Femur (tissue), 1 donor: ENCODE data around the gene RAD18.

Experiments
- DNase-seq: peaks from one replicate; pipeline ENCODE4 v3.0.0-alpha.2; 2017

Gene RAD18

DNA sequence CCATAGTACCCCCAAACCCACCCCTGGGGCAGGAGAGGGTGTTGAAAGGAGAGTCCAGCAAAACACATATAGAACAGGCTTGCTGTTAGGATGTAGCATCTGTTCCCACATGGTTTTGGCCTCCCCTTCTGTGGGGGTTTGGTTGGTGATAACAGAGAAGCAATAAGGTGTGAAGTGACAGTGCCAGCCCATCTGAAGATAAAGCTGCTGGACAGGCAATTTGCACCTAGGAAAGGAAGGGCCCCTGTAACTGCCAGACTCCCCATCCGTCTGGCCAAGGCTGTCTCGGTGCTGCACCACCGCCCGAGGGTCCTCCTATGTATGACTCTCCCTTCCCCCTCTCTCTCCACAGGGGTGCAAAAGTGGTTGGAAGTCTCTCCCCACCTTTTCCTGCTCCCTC is 99.4 kb downstream of the RAD18 start:
- DNase-seq = no peak

DNA sequence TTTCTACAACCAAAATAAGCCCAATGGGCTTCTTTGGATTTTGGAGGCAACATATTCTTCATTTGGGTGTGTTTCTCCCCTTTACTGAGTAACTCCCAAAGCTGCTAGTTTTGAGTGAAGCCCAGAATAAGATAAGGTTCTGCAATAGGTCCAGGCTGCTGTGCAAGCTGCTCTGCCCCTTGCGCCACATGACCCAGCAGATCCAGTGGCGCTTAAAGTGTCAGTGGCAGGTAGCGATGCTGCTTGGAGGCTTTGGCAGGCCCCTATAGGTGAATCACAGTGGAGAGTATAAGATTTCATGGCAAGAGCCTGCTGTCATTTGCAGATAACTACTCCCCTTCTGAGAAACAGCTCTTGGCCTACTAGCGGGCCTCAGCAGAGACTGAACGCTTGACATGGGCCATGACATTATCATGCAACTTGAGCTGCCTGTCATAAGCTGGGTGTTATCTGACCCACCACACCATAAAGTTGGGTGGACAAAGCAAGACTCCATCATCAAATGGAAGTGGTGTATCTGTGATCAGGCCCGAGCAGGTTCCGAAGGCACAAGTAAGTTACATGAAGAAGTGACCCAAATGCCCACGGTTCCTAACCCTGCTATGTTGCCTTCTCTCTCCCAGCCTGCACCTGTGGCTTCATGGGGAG is 105.4 kb downstream of the RAD18 start:
- no peak for DNase-seq

DNA sequence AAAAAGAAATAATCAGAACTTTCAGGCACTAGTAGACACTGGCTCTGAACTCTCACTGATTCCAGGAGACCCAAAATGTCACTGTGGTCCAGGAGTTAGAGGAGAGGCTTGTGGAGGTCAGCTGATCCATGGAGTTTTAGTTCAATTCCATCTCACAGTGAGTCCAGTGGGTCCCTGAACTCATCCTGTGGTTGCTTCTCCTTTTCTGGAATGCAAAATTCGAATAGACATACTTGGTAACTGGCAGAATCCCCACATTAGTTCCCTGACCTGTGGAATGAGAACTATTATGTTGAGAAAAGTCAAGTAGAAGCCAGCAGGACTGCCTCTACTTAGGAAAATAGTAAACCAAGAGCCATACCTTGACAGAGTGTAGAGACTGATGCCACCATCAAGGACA is 106.6 kb downstream of the RAD18 start:
- DNase-seq = no peak

DNA sequence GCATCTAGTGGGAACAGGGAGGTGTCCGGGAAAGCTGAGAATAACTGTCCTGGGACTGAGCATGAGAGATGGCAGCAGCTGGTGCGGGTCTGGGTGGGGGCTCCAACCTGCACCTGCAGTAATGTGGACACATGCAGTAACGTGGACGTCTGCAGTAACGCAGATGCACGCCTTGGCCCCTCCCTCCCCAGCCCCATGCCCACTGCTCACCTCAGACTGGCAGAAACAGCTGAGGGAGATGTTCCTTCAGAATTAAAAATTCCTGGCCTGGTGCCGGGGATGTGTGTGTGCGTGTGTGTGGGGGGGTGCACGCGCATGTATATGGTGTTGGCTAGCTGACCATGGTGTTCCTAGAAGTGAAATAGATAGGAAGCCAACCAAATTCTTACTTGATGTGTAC is 107.2 kb downstream of the RAD18 start:
- peak; percentile 79 for DNase-seq

DNA sequence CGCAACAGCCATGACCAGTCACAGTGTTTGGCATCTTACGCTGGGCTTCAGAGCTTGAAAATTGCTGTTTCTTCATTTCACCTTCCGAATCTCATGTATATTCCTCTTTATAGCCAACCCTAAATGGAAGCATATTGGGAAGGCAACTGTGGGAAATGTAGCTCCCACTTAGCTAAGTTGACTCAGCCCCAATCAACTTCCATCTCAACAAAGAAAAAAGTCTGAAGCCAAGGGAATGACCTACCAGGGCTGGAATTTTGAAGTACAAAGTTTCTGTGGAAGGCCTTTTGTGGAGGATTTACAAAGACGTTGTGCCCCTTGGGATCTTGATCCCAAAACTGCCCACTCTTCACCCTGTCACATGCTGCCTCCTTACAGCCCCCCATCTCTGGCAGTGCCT is 108.6 kb downstream of the RAD18 start:
- no peak for DNase-seq

DNA sequence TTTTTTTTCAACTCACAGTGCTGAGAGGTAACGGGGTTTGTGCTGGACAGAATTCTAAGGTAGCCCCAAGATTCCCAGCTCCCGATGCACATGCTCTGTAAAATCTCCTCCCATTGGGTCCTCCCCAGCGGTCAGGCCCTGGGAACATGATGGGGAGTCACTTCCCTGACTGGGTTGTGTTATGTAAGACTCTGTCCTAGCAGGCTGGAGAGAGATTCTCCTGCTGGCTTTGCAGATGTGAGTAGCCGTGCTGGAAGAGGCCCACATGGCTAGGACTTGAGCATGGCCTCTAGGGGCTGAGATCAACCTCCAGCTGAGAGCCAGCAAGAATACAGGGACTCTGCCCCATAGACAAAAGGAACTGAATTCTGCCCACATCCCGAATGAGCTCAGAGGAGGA is 110.2 kb downstream of the RAD18 start:
- DNase-seq = no peak

DNA sequence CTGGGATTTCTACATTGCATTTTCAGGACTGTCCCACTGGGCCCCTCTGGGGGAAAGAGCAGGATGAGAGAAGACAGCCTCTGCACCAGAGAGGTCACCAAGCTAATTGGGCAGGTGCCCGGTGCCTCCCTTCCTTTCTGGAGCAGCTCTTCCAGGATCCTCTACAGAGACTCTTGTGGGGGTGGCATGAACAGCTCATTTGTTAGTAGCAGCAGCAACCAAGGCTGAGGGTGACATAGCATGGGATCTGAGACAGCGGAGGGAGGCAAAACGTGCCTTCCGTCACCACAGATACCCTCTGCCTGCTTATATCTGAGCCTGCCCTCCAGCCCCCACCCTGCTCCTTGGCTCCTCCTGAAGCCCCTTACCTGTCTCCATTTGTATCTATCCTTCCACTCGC is 110.8 kb downstream of the RAD18 start:
- DNase-seq = no peak

DNA sequence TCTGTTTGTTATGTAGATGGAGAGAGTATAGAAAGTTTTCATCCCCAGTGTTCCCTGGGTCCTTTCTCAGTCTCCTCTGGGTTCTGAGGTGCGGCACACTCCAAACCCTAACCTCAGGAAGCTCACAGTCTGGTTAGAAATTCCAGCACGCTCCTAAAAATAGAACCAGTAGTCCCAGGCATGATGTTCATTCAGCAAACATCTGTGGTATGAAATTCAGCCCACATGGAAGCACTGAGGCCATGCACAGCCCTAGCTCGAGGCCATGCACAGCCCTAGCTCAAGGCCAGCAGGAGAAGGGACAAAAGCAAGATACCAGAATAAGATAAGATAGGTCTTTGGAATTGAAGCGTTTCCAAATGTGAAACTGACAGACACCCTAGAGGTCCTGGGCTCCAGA is 111.6 kb downstream of the RAD18 start:
- no peak for DNase-seq

DNA sequence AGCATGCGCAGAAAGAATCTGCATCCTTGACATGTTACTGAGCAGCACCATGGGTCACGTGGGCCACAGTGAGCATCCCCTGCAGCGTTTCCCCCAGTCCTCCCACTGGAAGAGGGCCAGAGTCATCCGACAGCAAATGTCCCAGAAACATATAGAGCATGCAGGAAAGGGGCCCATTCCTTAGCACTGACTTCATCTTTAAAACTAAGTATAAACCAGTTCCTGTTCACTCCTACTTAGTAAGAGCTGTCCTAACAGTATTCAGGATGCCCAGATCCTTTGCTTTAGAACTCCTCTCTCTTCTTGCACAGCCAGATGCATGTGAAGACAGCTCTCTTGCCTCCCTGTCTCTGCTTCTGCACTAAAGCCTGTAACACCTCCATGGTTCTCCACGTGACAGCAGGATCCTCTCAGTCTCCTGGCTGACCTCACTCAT is 114.6 kb downstream of the RAD18 start:
- DNase-seq = no peak

DNA sequence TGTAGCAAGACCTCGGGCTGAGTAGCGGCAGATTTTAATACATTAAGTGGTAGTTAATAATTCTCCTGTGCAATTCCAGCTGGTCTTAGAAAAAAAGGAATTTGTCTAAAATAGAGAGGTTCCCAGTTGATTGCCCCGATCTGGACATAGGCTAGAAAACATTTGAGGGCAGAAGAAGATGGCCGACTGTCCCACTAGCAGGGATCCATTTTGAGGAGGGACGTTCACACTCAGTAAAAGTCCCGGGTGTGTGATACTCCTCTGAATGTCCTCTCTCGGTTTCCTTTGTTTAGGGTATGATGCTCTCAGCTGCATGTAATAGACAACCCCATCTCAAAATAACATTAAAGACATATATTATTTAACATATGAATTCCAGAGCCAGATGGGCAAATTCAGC is 116.0 kb downstream of the RAD18 start:
- DNase-seq = no peak

DNA sequence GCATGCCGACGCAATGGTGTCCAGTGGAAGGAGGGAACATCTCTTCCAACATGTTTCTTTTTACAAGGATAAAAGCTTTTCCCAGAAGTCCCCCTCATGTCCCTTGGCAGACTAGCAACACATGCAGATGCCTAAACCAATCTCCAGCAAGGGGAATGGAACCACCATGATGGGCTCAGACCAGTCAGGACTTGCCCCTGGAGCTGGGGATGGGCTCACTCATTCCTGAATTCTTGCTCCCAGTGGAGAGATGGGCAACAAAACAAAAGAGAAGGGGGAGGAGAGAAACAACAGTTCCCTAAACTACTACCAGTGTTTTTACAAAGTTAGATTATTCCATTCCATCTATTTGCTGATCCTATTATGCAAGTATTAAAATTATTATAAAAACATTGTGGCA is 117.1 kb downstream of the RAD18 start:
- no peak for DNase-seq

DNA sequence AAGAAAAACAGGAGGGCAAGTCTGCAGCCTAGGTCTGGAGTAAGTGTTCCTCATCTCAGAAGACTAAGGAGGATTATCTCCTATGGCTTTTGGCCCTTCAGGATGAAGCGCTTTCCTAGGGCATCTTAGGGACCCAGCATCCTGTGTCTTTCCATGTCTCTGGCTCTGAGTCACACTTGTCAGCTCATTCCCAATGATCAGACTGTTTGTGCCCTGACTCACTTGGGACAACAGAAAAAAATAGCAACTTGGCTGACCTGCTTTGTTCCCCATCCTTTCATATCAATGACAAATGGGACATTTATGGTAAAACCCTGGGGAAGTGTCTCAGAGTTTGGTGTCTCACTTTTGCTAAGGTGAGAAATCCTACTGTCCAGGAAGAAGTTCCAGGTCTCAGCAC is 117.6 kb downstream of the RAD18 start:
- DNase-seq = no peak

DNA sequence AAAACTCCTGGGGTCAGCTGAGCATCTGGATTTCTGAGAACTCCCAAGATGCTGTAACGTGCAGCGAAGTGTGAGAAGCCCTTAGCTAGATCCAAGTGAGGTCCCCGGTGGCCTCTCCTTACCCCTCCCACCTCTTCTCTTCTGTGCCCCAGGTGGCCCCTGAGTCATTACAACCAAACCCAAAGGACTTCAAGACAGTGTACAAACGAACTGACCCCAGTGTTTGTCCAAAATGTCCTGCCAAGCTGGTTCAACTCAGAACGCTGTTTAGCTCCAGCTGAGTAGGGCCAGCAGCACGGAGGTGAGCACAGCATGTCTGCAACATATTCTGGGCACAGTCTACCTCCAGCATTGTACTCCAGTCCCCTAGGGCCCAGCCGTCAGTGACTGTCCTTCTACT is 119.9 kb downstream of the RAD18 start:
- no peak for DNase-seq

DNA sequence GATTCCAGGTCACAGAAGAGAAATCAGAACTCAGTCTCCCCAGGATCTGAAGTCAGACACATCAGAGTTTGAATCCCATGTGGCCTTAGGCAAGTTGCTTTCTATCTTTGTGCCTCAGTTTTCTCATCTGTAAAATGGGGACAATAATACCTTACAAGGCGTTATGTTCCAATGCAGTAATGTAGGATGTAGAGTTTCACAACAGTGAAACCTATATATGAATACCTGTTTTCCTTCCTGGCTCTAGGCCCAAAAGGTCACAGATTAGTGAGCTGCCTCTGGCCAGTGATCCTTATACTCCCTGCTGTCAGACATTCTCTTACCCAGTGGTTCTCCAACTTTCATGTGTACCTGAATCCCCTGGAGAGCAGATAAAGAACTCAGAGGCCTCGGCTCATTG is 121.0 kb downstream of the RAD18 start:
- DNase-seq = no peak

DNA sequence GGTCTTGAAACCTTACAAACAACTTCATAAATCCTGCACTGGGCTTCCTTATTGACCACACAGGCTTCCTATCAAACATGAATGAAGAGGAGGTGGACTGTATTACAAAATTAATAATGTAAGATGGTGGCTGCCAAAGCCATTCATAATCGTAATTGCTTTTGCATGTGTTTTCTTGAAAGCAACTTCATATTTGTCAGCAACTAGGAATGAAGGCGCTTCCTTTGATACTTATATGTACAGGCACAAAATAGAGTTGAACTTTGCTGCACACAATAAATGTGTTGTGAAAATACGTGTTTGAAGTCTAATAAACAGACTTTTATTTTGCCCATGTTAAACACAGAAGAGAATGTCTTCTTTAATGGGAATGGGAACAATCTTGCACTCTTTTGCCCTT is 121.8 kb downstream of the RAD18 start:
- DNase-seq = no peak

DNA sequence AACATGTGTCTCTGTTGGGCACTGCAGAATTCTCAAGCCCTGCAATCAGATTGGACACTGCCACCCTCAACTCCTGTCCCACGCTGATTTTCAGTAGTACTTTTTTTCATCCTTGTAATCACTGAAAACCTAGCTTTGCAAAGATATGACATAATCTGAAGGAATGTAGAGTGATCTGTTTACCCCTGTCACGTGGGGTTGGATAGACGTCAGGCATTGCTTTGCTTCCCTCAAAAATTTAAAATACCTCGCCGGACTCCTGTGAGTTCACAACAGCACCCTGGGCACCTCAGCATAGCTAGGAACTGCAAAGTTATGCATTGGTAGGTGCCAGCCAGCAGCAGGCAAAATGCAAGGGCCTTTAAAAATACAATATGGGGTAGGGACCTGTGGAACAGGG is 122.7 kb downstream of the RAD18 start:
- DNase-seq = no peak

DNA sequence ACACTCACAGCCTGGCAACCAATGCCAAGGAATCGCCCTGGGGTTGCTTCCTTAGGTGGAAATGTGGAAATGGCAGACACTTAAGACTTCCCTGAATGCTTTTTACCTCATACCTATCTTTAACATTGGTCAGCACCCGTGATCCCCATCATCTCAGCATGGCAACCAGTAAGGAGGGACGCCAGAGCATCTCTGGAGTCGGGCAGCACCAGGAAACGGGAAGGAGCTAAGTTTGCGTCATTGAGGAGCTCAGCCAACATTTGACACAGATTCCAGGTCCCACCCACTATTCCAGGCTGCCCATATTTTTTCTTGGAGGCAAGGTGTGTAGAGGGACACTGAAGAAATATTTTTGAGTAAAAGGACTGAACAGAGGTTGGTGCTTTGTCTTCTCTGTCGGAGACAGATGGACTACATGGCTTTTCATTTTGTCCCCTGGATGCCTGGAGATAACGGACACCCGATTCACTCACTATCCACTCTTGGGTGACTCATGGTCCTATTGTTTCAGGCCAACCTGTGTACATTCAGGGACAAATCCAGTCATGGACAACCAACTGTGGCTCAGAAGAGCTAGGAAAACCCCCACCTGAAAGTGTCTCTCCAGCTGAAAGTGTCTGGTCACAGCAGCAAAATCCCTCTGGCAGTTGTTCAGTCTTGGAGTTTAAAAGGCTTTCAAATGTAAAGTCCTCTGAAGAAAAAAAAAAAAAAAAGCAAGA is 123.5 kb downstream of the RAD18 start:
- no peak for DNase-seq

DNA sequence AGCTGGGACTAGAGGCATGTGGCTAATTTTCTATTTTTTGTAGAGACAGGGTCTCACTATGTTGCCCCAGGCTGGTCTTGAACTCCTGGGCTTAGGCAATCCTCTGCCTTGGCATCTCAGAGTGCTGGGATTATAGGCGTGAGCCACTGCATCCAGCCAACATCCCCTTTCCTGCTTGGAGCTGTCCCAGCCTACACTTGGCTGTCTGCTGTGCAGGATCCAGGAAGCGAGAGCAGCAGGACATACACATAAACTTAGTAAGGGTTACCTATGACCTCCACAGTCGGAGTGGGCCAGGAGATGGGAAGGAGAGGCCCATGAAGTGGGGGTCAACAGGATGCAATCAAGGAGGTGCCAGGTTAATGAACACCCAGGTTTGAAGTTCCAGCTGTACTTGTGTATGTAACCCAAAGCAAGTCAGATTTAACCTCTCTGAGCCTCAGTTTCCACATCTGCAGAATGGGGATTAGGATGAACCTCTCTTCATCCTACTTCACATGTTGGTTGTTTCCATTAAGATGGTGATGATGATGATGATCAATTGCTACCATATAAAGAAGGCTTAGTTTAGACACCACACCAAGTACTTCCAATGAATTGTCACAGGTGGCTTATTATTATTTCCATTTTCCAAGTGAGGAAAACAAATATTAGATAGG is 124.4 kb downstream of the RAD18 start:
- no peak for DNase-seq

DNA sequence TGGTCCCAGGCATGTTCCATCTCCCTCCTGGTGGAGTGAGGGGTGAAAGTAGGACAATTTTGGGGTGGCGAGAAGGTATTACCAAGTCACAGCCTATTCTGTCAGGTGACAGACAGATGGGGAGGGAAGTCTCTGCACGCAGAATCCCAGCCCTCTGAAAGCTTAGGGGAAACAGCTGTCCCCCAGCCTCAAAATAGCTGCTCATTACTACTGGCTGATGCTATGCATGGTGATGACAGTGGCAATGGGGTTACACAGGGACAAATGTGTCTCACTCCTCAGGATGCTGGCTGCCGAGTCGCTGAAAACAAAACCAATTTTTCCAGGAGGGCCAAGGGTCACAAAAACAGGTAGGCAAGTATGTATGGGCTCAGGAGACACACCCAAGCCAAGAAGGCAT is 125.0 kb downstream of the RAD18 start:
- no peak for DNase-seq

DNA sequence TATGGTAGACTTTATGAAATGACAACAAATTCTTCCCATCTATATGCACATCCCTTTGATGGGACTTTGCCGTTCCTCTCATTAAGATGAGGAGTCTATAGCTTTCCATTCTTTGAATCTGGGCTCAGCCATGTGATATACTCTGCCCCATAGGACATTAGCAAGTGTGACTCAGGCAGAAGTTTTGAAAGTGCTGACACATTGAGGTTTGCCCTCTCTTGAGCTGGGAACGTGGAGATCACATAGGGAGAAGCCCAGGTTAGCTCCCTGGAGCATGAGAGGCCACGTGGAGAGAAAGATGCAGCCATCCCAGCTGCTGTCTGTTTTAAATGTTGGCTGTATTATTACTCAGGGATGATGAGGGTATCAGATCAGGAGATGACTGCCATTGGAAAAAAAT is 126.1 kb downstream of the RAD18 start:
- DNase-seq = no peak

DNA sequence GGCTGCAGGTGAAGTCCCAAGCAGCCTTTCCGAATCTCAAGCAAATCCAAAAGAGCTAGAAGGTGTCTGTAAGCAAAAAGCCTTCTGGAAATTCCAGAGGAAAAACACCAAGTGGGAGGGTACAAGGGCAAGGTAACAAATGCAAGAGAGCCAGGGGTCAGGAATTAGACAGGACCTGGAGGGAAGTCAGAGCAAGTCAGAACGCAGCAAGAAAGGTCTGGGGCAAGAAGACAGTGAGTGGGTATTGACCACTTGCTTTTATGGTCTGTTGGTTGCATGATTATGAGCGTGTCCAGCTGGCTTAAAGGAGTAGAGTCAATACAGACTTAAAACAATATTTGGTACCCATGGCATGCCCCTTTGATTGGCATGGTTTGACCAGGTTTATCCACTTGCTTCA is 127.2 kb downstream of the RAD18 start:
- no peak for DNase-seq

DNA sequence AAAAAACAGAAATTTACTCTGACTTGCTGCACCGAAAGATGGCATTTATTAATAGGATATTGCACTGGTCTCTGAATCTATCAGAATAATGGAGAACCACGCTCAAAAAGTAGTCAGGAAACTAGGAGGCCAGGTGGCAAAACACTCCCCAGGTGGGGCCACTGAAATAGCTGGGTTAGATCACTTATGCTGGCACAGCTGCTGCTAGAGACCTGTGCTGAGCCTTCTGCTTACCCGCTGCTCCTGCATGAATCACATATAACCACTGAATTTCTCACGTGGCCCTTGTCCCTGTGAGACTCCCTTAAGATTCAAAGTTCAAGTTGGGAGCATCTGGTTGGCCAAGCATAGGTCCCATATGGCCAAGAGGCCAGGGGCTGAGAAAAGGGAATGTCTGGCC is 127.9 kb downstream of the RAD18 start:
- no peak for DNase-seq

DNA sequence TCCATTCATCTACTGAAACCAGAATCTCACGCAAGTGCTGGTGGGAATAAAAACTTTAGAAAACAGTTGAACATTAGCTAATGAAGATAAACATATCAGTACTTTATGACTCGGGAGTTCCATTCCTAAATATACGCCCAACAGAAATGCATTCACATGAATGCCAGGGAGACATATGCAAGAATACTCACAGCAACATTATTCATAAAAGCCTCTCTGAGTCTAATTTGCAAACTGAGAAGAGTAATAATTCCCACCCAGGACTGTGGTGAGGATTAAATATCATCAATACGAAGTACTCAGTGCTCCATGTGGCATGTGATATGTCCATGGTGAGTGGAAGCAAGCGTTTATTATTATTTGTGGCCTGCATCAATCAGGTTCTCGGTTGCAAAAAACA is 128.3 kb downstream of the RAD18 start:
- no peak for DNase-seq

DNA sequence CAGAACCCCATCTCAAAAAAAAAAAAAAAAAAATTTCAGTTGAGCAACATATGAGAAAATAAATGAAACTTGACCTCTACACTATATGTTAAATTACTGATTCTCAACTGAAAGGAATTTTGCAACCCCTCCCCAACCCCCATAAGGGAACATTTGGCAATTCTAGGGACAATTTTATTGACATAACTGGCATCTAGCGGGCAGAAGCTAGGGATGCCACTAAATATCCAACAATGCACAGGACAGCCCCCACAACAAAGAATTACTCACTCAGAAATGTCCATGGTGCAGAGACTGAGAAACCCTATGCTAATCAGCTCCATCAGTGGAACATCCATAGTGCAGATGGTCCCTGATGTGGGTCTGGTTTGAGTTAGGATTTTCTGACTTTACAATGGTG is 135.6 kb downstream of the RAD18 start:
- DNase-seq = no peak
